Omental fat pad (tissue), 4 donors: Measurements from ENCODE around the gene ERC2. TPM values are rescaled to one million over a fixed set of nuclear protein-coding genes. Genes with fewer than 3 reads are reported as not detected.

ENCODE experiments used
- ATAC-seq: fragments of 150-250 bp; one replicate; pipeline ENCODE4 v1.9.1; 2016; ENCODE audit warnings: mild to moderate bottlenecking, moderate library complexity; ENCODE audit not compliant: low FRiP score
- DNase-seq: peaks from one replicate; pipeline ENCODE4 v3.0.0-alpha.2; 2019; ENCODE audit warnings: low spot score
- total RNA-seq, 4 donors: library from RNA; depleted of rRNA; stranded (reverse); fragments of >200 nt; gene quantifications; one replicate each; pipeline ENCODE4 v1.1.0, GENCODE V29; 2016
- TF ChIP-seq, protein P1 (sequence below), 3 donors: fragments of 450-650 bp; IDR thresholded peaks; one replicate each; pipeline ENCODE4 v1.5.1; 2016 to 2017; ENCODE audit warnings: antibody characterized with exemption in 3 of 3, mild to moderate bottlenecking in 3 of 3, moderate library complexity in 2 of 3

The ERC2 gene
- total RNA-seq, 4 donors from 2014 or later: 0.75 to 4.2 (median 2.3) TPM; not detected in 1

DNA sequence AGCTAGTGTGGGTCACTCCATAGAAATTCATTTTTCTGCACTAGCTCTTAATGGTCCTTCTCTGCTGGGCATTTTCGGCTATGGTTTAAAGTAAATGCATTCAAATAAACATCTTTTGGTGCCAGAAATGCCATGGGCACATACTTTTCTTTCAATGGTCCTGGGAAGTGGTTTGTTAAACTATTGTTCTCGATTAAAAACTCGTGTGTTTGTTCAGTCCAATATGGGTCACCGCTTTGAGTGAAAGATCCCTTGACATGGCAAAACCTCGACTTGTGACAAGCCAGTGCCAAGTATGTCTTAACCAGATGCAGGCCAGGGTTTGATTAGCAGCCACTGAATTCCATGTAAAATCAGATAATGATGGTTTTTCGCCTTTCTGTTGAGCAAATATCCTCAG, 649.3 kb downstream of the ERC2 start:
- no peak for DNase-seq
- ATAC-seq: no peak
- TF ChIP-seq, protein P1, sequence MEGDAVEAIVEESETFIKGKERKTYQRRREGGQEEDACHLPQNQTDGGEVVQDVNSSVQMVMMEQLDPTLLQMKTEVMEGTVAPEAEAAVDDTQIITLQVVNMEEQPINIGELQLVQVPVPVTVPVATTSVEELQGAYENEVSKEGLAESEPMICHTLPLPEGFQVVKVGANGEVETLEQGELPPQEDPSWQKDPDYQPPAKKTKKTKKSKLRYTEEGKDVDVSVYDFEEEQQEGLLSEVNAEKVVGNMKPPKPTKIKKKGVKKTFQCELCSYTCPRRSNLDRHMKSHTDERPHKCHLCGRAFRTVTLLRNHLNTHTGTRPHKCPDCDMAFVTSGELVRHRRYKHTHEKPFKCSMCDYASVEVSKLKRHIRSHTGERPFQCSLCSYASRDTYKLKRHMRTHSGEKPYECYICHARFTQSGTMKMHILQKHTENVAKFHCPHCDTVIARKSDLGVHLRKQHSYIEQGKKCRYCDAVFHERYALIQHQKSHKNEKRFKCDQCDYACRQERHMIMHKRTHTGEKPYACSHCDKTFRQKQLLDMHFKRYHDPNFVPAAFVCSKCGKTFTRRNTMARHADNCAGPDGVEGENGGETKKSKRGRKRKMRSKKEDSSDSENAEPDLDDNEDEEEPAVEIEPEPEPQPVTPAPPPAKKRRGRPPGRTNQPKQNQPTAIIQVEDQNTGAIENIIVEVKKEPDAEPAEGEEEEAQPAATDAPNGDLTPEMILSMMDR (IDR thresholded peaks at IDR 0.05): no peak

DNA sequence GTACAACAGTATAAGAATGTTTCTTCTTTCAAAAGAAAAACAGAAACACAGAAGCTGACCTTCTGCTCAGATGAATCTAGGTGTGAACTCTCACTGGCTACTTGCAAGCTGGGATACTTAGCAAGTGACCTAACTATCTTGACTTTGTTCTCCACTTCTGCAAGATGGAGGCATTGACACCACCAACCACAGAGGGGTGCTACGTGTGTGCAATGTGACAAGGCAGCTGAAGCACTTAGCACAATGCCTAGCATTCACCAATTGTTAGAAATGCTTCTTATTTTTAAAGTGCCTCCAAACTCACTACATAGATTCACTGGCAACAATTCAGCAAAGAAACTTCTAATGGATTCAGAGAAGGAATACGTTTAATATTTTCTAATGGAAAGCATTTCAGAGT, 649.8 kb downstream of the ERC2 start:
- TF ChIP-seq, protein P1 (IDR thresholded peaks at IDR 0.05): no peak
- ATAC-seq: no peak
- DNase-seq: no peak

DNA sequence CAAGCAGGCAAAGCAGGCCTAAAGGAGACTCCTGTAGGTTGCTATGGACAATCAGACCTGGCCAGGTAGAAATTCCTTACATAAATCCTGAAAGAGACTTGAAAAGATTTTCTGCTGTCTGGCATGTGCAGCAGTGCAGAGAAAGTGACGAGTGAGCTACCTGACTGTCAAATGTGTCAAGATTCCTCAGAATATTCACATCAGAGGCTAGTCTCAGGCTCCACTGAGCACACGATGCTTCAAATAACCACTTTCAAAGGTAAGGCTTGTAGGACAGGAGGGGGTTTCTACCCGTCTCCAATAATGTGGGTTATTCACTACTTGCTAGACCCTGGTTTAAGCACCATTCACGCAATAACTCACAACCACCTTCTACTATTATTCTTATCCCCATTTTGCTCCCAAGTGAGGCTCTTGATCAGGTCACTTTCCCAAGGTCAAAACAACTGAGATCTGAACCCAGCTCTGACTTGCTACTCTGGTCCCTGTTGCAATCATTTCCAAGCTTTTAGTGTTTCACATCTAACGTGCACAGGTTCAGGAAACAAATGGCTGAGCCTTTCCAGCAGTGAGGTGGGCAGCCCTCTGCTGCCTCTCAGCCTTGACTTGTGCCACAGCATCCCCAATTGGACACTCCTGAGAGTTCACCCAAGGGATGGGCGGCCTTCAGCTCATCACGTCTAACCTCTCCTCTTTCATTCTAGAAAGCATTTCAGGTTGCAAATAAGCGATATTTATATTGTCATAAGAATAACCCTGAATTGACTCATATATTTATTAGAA, 651.3 kb downstream of the ERC2 start:
- TF ChIP-seq, protein P1 (IDR thresholded peaks at IDR 0.05): no peak
- ATAC-seq (no peak), DNase-seq (no peak)

DNA sequence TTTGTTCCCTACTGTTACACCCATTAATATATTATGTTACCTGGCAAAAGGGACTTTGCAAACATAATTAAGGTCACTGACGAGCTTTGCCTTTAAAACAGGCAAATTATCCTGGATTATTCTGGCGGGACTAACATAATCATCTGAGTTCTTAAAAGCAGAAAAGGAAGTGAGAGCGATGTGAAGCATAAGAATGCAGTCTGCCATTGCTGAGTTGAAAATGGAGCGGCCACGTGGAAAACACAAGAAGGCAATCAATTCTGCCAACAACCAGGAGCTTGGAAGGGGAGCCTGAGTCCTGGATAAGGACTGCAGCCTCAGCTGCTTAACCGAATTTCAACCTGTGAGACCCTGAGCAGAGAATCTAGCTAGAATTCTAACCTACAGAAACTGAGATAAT, 653.0 kb downstream of the ERC2 start:
- no peak for DNase-seq
- TF ChIP-seq, protein P1 (IDR thresholded peaks at IDR 0.05): no peak
- no peak for ATAC-seq

DNA sequence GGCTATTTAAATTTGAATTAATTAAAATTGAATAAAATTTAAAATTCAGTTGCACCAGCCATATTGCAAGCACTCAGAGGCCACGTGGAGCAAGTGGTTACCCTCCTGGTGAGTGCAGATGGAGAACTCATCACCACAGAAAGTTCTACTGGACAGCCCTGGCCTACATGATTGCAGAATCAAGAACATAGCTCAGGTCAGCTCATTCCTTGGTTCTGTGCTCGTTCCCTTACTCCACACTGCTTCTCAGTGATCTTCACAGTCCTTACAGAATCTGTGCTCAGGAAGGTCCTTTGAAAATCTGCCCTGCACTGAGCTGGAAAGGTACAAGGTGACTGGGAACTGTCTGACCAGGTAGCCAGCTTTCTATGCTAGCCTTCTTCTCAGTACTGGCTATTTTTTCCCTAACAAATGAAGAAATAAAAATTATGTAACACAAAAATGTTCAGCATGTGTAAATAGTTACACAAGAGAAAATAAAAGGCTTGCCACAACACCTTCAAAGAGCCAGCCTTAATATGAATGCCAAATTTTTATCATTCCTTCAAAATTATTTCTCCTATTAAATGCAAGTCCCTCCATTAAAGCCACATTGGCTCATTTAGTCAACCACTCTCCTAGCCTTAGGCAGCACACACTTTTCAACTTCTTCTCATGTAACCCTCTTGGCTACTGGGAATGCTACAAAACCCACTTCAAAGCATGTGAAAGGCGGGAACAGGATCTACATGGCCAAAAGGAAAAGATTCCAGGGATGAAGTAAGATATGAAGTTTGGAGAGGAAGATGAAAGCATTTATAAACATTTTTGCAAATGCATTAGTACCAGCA, 654.8 kb downstream of the ERC2 start:
- DNase-seq (no peak), ATAC-seq (peak; percentile 33)
- TF ChIP-seq, protein P1 (IDR thresholded peaks at IDR 0.05): no peak

DNA sequence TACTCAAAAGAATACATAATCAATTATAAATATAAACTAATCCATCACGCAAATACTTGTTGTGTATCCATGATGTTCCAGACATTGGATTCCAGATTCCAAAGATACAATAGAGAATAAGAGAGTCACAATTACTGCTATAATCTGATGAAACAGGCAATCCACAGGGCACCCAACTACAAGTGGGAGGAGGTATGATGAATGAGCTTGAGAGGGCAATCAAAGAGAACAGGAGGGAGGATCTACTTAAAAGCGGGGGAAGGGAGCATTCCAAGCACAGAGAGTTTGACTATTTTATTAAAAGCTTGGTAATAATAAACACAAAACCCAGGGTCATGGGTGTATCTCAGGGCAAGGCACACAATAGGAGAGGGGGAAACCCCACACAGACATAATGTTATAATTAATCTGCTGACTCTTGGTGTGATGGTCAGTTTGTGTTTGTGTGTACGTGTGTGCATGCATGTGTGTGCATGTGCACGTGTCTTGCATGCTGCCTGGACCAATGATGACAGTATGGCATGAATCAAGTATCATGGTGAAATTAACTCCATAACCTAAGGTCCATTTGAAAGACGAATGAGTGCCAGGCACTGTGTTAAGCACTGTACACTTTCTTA, 655.8 kb downstream of the ERC2 start:
- no peak for DNase-seq
- TF ChIP-seq, protein P1 (IDR thresholded peaks at IDR 0.05): no peak
- no peak for ATAC-seq
